ENCODE measurements around the gene DNAJC5.
A peak's percentile ranks its signal among the peaks of the same experiment; 100 is the strongest.
"Not testable (repeated sequence)": the region's sequence is repeated elsewhere in the genome, so short reads cannot be mapped to it uniquely, and the experiment has no call there.

Gene DNAJC5

GRCh38 chr20:63861981-63862901 is 32.7 kb upstream of the DNAJC5 start:
- no peak for DNase-seq

- DNase-seq: no peak
Observed at GRCh38 chr20:63863021-63863797, 31.7 kb upstream of the DNAJC5 start.

- peak; percentile 75 for DNase-seq
Observed at GRCh38 chr20:63863798-63864544, 31.0 kb upstream of the DNAJC5 start.

- DNase-seq: no peak
Observed at GRCh38 chr20:63864545-63864977, 30.4 kb upstream of the DNAJC5 start.

- peak; percentile 99 for DNase-seq
Observed at GRCh38 chr20:63864978-63865640, 29.8 kb upstream of the DNAJC5 start, which contains the start of gene TPD52L2. Gene TPD52L2 (plus strand): TSS chr20:63865270. CDS start chr20:63865366, 96 bp downstream.

- DNase-seq: not testable (repeated sequence)
Observed at GRCh38 chr20:63867042-63867441, 27.9 kb upstream of the DNAJC5 start.

- DNase-seq: no peak
Observed at GRCh38 chr20:63868264-63868663, 26.7 kb upstream of the DNAJC5 start.

GRCh38 chr20:63873477-63873971 is 21.4 kb upstream of the DNAJC5 start:
- DNase-seq: no peak

- not testable (repeated sequence) for DNase-seq
Observed at GRCh38 chr20:63874241-63874640, 20.7 kb upstream of the DNAJC5 start.

- no peak for DNase-seq
Observed at GRCh38 chr20:63876489-63877036, 18.4 kb upstream of the DNAJC5 start.

- no peak for DNase-seq
Observed at GRCh38 chr20:63877755-63878470, 17.0 kb upstream of the DNAJC5 start.

- DNase-seq: no peak
Observed at GRCh38 chr20:63878899-63879663, 15.8 kb upstream of the DNAJC5 start.

GRCh38 chr20:63880901-63881300 is 14.0 kb upstream of the DNAJC5 start:
- not testable (repeated sequence) for DNase-seq

GRCh38 chr20:63881451-63882226 is 13.3 kb upstream of the DNAJC5 start:
- no peak for DNase-seq

- DNase-seq: no peak
Observed at GRCh38 chr20:63882257-63883200, 12.4 kb upstream of the DNAJC5 start.

GRCh38 chr20:63883201-63883593 is 11.7 kb upstream of the DNAJC5 start:
- no peak for DNase-seq

GRCh38 chr20:63884506-63885263 is 10.2 kb upstream of the DNAJC5 start:
- no peak for DNase-seq

Data from NCI-H1092 treated with DMSO at 0.1 percent for 48 hours (cell line).